Amniotic stem cell (primary cell): ENCODE data around the gene PCDHGB5.

Experiments
- DNase-seq: peaks from one replicate; lab custom pipeline; 2025; lab: John Stamatoyannopoulos, UW

Gene PCDHGB5

DNA sequence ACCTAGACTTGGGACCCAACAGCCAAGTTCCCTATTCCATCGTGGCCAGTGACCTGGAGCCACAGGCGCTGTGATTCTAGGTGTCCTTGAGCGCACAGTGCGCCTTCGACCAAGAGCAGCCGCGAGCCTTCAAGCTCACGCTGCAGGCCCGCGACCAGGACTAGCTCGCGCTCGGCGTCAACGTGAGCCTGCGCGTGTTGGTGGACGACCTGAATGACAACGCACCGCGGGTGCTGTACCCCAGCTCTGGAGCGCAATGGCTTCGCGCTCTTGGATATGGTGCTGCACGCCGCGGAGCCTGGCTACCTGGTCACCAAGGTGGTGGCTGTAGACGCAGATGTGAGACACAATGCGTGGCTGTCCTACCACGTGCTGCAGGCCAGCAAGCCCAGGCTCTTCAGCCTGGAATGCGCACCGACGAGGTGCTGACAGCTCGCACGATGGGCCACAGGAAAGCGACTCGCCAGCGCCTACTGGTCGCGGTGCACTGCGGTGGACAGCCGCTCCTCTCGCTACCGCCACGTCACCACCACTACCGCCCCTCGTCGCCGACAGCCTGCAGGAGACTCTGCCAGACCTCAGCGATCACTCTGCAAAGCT is 43.9 kb downstream of the PCDHGB5 start:
- DNase-seq, result no peak
